ENCODE measurements around the gene P3H3.
"Not testable (repeated sequence)": the region's sequence is repeated elsewhere in the genome, so short reads cannot be mapped to it uniquely, and the experiment has no call there.

Gene P3H3

GRCh38 chr12:6887460-6887859, 59.3 kb downstream of the P3H3 start:
- in situ Hi-C loops (cut with HindIII; ENCODE audit: low sequenced_read_pairs) = no loop called here

GRCh38 chr12:6888360-6888759, 60.2 kb downstream of the P3H3 start:
- in situ Hi-C loops (cut with HindIII; ENCODE audit: low sequenced_read_pairs) = no loop called here

GRCh38 chr12:6888794-6889193, 60.6 kb downstream of the P3H3 start:
- in situ Hi-C loops (cut with HindIII; ENCODE audit: low sequenced_read_pairs) = not testable (repeated sequence)

Measured in DLD1 (cell line).